Omental fat pad (tissue), 4 donors: ENCODE results near the gene WSB1. TPM values are rescaled to one million over a fixed set of nuclear protein-coding genes. Genes with fewer than 3 reads are reported as not detected.

ENCODE experiments used
- ATAC-seq: fragments of 150-250 bp; one replicate; pipeline ENCODE4 v1.9.1; 2016; ENCODE audit warnings: mild to moderate bottlenecking, moderate library complexity; ENCODE audit not compliant: low FRiP score
- DNase-seq: peaks from one replicate; pipeline ENCODE4 v3.0.0-alpha.2; 2019; ENCODE audit warnings: low spot score
- total RNA-seq, 4 donors: library from RNA; depleted of rRNA; stranded (reverse); fragments of >200 nt; gene quantifications; one replicate each; pipeline ENCODE4 v1.1.0, GENCODE V29; 2016
- TF ChIP-seq, protein P1 (sequence below), 3 donors: fragments of 450-650 bp; IDR thresholded peaks; one replicate each; pipeline ENCODE4 v1.5.1; 2016 to 2017; ENCODE audit warnings: antibody characterized with exemption in 3 of 3, mild to moderate bottlenecking in 3 of 3, moderate library complexity in 2 of 3

WSB1 gene
- total RNA-seq, 4 donors from 2014 or later, result 136 to 217 (median 175) TPM

- no peak for ATAC-seq
- DNase-seq, result no peak
- TF ChIP-seq, protein P1, sequence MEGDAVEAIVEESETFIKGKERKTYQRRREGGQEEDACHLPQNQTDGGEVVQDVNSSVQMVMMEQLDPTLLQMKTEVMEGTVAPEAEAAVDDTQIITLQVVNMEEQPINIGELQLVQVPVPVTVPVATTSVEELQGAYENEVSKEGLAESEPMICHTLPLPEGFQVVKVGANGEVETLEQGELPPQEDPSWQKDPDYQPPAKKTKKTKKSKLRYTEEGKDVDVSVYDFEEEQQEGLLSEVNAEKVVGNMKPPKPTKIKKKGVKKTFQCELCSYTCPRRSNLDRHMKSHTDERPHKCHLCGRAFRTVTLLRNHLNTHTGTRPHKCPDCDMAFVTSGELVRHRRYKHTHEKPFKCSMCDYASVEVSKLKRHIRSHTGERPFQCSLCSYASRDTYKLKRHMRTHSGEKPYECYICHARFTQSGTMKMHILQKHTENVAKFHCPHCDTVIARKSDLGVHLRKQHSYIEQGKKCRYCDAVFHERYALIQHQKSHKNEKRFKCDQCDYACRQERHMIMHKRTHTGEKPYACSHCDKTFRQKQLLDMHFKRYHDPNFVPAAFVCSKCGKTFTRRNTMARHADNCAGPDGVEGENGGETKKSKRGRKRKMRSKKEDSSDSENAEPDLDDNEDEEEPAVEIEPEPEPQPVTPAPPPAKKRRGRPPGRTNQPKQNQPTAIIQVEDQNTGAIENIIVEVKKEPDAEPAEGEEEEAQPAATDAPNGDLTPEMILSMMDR (IDR thresholded peaks at IDR 0.05), result no peak
These were observed 50.2 kb downstream of the WSB1 start for GRCh38 chr17:27343977-27344607.

- DNase-seq, result no peak
- TF ChIP-seq, protein P1 (IDR thresholded peaks at IDR 0.05), result no peak
- ATAC-seq, result peak; percentile 74
These were observed 51.4 kb downstream of the WSB1 start for GRCh38 chr17:27345141-27345904.

- no peak for DNase-seq
- TF ChIP-seq, protein P1 (IDR thresholded peaks at IDR 0.05), result no peak
- no peak for ATAC-seq
These were observed 52.5 kb downstream of the WSB1 start for GRCh38 chr17:27346228-27346899.

DNA sequence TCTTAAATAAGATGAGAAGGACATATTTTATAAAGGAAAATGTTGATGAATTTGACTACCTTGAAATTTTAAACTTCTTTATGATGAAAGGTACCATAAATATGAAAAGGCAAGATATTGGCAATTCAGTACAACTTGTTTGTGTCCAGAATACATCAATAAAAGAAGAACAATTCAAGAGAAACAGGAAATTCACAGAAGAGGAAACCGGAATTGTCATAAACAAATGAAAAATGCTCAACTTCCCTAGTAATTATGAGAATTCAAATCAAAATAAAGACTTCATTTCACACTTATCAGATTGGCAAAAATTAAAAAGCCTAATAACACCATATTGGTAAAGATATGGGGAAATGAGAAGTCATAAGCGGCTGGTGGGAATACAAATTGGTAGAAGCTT is 54.3 kb downstream of the WSB1 start:
- ATAC-seq (no peak), DNase-seq (no peak)
- TF ChIP-seq, protein P1 (IDR thresholded peaks at IDR 0.05), result no peak

- TF ChIP-seq, protein P1 (IDR thresholded peaks at IDR 0.05), result no peak
- DNase-seq (no peak), ATAC-seq (no peak)
These were observed 55.7 kb downstream of the WSB1 start for GRCh38 chr17:27349540-27350021.

- DNase-seq (no peak), ATAC-seq (no peak)
- TF ChIP-seq, protein P1 (IDR thresholded peaks at IDR 0.05), result no peak
These were observed 57.8 kb downstream of the WSB1 start for GRCh38 chr17:27351759-27352158.
